Measurements from ENCODE around the gene TMEM51. TPM values are rescaled to one million over a fixed set of nuclear protein-coding genes. Genes with fewer than 3 reads are reported as not detected.

Gene TMEM51
- total RNA-seq, 1 experiment from 2014 or later = 1.7 TPM

GRCh38 chr1:15122331-15122730, 31.2 kb upstream of the TMEM51 start:
- DNase-seq (ENCODE audit: low spot score) = no peak
- ChIA-PET CTCF (no interaction called here), POLR2A (ENCODE audit: low non-redundant PET) (no interaction called here)
- Histone ChIP-seq H3K4me3 (ENCODE audit: low read depth, low read length, poor library complexity, severe bottlenecking) (no peak overlapping the region), H3K4me1 (ENCODE audit: insufficient read depth, low read length, poor library complexity, severe bottlenecking) (no peaks in the 10 kb centered on the region), H3K27ac (ENCODE audit: low read depth, low read length, poor library complexity, severe bottlenecking) (no peak overlapping the region), H3K9me3 (ENCODE audit: low read depth, low read length, poor library complexity, severe bottlenecking) (no peaks in the 10 kb centered on the region), H3K27me3 (replicated peaks; ENCODE audit: insufficient read depth, low read depth, low read length, poor library complexity) (no peaks in the 10 kb centered on the region), H3K36me3 (ENCODE audit: insufficient read depth, low read length, poor library complexity, severe bottlenecking) (no peaks in the 10 kb centered on the region)
- BruUV-seq (replicated peaks) = no TSS peak
- intact Hi-C loops (cut with micrococcal nuclease; ENCODE audit: unreplicated experiment) = no loop called here
- TF ChIP-seq EZH2 (IDR thresholded peaks at IDR 0.05; ENCODE audit: borderline replicate concordance, low read depth, low read length, poor library complexity, severe bottlenecking) (no peak), CTCF (conservative IDR thresholded peaks at IDR 0.05; ENCODE audit: low read depth, low read length) (no peak)

GRCh38 chr1:15123270-15123669, 30.3 kb upstream of the TMEM51 start:
- no peaks in the 10 kb centered on the region for H3K27me3 ChIP-seq (replicated peaks; ENCODE audit: insufficient read depth, low read depth, low read length, poor library complexity)
- no TSS peak for BruUV-seq (replicated peaks)
- no peaks in the 10 kb centered on the region for H3K4me1 ChIP-seq (ENCODE audit: insufficient read depth, low read length, poor library complexity, severe bottlenecking)
- no peak overlapping the region for H3K27ac ChIP-seq (ENCODE audit: low read depth, low read length, poor library complexity, severe bottlenecking)
- ChIA-PET POLR2A (ENCODE audit: low non-redundant PET) (no interaction called here), CTCF (no interaction called here)
- H3K36me3 ChIP-seq (ENCODE audit: insufficient read depth, low read length, poor library complexity, severe bottlenecking) = no peaks in the 10 kb centered on the region
- H3K9me3 ChIP-seq (ENCODE audit: low read depth, low read length, poor library complexity, severe bottlenecking) = no peaks in the 10 kb centered on the region
- intact Hi-C loops (cut with micrococcal nuclease; ENCODE audit: unreplicated experiment) = no loop called here
- no peak for DNase-seq (ENCODE audit: low spot score)
- TF ChIP-seq EZH2 (IDR thresholded peaks at IDR 0.05; ENCODE audit: borderline replicate concordance, low read depth, low read length, poor library complexity, severe bottlenecking) = no peak
- TF ChIP-seq CTCF (conservative IDR thresholded peaks at IDR 0.05; ENCODE audit: low read depth, low read length) = no peak
- H3K4me3 ChIP-seq (ENCODE audit: low read depth, low read length, poor library complexity, severe bottlenecking) = no peak overlapping the region

- no TSS peak for BruUV-seq (replicated peaks)
- no peaks in the 10 kb centered on the region for H3K4me1 ChIP-seq (ENCODE audit: insufficient read depth, low read length, poor library complexity, severe bottlenecking)
- no peak for DNase-seq (ENCODE audit: low spot score)
- H3K27ac ChIP-seq (ENCODE audit: low read depth, low read length, poor library complexity, severe bottlenecking) = no peak overlapping the region
- CTCF ChIA-PET = no interaction called here
- no peak overlapping the region for H3K4me3 ChIP-seq (ENCODE audit: low read depth, low read length, poor library complexity, severe bottlenecking)
- no peaks in the 10 kb centered on the region for H3K9me3 ChIP-seq (ENCODE audit: low read depth, low read length, poor library complexity, severe bottlenecking)
- no peaks in the 10 kb centered on the region for H3K27me3 ChIP-seq (replicated peaks; ENCODE audit: insufficient read depth, low read depth, low read length, poor library complexity)
- no peak for TF ChIP-seq CTCF (conservative IDR thresholded peaks at IDR 0.05; ENCODE audit: low read depth, low read length)
- no peak for TF ChIP-seq EZH2 (IDR thresholded peaks at IDR 0.05; ENCODE audit: borderline replicate concordance, low read depth, low read length, poor library complexity, severe bottlenecking)
- H3K36me3 ChIP-seq (ENCODE audit: insufficient read depth, low read length, poor library complexity, severe bottlenecking) = no peaks in the 10 kb centered on the region
- intact Hi-C loops (cut with micrococcal nuclease; ENCODE audit: unreplicated experiment) = no loop called here
- POLR2A ChIA-PET (ENCODE audit: low non-redundant PET) = no interaction called here
Observed at GRCh38 chr1:15123925-15124324, 29.6 kb upstream of the TMEM51 start.
